C1 segment of cervical spinal cord (tissue), 14 donors: ENCODE results near the gene MAP2K5.
A peak's percentile ranks its signal among the peaks of the same experiment; 100 is the strongest.

Experiments
- DNase-seq, 14 donors: peaks; one replicate each; lab custom pipeline; 2025; lab: John Stamatoyannopoulos, UW

MAP2K5 gene

GRCh38 chr15:67558502-67558901 lies 16.0 kb downstream of the MAP2K5 start:
- DNase-seq, result no peak

GRCh38 chr15:67559158-67559557 lies 16.7 kb downstream of the MAP2K5 start:
- no peak for DNase-seq

DNA sequence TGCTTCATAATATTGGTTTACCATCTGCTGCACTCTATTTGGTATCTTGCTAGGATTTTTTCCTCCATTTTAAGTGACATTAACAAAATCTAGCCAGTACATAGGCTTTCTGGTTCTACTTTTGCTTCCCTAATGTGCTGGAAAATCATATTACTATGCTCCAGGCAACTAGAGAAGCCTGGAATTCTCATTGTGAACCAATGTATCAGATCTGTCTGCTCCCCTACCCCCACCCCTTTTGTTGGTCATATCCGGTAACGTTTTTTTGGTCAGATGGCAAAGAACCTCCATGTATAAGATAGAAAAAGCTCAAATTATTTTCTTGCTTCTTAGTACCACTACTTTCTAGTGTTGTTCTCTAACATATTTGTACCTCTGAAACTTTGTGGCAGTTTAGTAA lies 17.1 kb downstream of the MAP2K5 start:
- DNase-seq, result no peak

GRCh38 chr15:67560320-67560719 lies 17.8 kb downstream of the MAP2K5 start:
- DNase-seq, result no peak

DNA sequence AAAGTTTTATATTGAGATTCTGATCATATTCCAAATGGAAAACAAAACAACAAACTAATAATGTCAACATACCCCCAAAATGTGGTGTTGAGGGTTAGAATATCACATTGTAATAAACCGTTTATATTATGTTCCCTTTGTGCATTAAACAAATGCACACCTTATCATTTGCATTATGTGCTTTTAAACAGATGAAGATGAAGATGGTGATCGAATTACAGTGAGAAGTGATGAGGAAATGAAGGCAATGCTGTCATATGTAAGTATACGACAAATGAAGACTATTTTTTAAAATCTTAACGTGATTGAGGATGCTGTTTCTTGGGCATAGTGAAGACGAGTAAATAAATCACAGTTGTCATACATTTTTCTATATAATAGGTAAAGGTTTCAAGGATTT lies 20.6 kb downstream of the MAP2K5 start:
- no peak for DNase-seq

DNA sequence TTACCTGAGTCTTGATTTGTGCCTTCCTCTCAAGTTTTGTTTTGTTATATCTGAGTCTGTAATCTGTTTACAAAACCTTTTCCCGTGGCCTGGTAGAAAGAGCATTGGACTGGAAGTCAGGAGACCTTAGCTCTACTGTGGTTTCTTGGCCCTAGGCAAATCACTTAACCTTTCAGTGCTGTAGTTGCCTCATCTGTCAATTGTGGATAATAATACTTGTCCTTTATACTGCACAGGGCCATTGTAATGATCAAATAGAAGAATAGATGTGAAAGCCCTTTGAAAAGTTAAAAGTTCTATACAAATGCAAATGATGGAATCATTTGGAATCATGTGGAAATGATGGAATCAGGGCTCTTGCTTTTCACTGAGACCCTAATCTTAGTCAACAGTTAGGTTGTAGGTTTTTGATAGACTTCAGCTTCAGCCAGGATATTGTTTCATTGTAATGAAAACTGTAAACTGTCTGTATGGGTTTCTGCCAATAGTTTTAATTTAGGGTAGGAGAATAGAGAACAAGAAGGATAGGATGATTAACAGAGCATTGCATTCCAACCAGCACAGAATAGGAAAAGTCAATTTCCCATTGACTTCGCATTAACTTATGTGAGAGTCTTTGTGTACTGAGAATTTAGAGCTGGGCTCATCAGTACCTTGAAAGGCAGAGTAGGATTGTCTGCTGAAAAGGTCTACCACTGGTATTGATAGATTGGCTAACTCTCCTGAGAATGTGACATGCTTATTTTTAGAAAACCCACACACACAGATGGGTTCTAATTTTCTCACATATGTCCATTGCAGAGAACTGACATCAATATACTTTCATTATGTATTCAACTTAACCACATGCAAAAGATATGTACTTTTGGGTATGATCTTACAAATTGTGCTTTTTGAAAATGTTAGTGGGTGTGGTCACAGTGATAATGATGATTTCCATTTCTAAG lies 21.8 kb downstream of the MAP2K5 start:
- DNase-seq, result no peak

DNA sequence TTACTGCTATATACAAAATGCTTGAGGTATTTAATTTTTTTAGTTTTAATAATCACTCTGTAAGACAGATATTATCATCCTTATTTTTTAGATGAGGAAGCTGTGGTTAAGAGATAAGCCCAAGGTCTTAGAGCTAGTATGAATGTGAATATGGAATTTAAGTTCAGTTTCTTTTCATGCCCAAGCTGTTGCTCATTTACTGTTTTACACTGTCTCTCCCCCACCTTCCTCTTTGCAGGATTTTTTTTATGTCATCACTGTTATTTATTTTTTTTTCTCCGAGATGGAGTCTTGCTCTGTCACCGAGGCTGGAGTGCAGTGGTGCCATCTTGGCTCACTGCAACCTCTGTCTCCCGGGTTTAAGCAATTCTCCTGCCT lies 22.5 kb downstream of the MAP2K5 start:
- no peak for DNase-seq

DNA sequence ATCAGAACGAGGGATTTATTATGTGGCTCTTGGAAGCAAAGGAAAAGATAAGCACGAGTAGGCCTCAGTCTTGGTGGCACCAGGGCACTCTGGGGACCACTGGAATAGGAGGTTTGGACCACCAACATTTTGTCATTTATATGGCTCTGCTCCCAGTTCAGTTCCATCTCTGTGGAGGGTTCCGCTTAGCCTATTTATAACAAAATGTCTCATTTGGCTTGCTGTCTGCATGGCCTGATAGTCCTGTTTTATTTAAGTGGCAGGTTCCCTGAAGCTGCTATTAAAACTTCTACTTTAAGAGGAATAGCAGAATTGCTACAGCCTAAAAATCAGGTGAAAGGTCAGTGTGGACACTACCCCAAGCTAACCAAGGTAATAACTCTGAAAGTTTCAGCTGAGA lies 27.2 kb downstream of the MAP2K5 start:
- DNase-seq, result no peak

- no peak for DNase-seq
These were observed 28.6 kb downstream of the MAP2K5 start for GRCh38 chr15:67570875-67571647.

GRCh38 chr15:67571648-67572415 lies 29.3 kb downstream of the MAP2K5 start:
- DNase-seq, result no peak

DNA sequence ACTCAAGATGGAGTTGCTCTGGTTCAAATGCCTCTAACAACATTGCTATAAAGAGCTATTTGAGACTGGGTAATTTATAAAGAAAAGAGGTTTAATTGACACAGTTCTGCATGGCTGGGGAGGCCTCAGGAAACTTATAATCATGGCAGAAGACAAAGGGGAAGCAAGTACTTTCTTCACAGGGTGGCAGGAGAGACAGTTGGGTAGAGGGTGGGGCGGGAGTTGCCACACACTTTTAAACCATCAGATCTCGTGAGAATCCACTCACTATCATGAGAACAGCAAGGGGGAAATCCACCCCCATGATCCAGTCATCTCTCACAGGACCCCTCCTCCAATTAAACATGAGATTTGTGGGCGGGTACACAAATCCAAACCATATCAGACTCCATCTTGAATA lies 30.7 kb downstream of the MAP2K5 start:
- DNase-seq, result no peak

DNA sequence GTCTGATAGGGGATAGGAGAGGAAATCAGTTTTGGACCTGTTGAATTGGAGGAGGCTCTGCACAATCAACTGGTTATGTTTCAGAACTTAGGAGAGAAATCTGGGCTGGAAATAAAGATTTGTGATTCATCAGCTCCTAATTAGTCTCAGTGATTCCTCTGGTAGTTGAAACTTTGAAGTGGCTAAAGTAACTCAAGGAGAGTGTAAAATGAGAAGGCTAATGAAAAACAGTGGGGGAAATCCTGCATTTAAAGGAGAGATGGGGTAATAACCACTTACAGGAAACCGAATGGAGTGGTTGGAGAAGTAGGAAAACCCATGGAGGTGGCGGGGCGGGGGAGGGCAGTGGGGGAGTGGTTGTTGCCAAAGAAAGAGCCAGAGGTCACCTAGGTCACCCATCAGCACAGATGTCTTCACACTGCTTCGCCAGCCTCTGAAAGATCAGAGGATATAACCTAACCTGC lies 32.6 kb downstream of the MAP2K5 start:
- no peak for DNase-seq

GRCh38 chr15:67578020-67578600 lies 35.6 kb downstream of the MAP2K5 start:
- DNase-seq, result peak in 2 of 14 donors; percentile 1 to 2

GRCh38 chr15:67579164-67579563 lies 36.7 kb downstream of the MAP2K5 start:
- DNase-seq, result no peak

DNA sequence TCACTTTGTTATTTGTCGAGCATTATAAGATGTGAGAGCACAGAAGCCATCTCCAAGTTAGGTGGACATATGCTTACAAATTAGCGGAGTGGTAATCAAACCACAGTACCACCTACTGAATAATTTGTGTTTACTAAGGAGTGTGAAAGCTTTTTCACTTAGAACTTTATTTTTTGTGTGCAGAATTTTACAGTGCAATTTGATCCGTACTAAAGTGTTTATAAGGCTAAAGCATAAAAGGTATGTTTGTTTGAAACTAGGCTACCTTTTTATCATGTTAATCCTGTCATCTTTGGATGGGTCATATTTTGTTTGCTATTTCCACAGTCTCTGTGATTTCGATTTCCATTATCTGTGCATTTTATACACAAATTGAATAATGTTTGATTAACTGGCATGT lies 37.5 kb downstream of the MAP2K5 start:
- DNase-seq, result no peak

DNA sequence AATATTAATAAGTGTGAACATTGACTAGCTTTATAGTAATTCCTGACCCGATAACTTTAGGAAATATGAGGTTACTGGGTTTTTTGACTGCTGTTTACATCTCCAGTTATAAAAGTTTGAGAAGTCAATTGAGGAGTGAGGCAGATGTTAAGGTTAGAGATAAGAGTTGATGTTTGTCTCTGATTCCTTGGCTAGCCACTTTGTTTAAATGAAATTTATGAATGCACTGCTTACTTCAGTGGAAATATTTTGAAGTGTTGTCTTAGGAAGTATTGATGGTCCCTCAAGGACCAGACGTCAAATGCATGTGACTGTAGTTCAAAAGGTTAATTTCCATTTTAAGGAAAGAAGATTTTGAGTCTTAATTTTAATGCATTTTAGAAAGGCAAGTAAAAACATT lies 41.7 kb downstream of the MAP2K5 start:
- DNase-seq, result no peak

DNA sequence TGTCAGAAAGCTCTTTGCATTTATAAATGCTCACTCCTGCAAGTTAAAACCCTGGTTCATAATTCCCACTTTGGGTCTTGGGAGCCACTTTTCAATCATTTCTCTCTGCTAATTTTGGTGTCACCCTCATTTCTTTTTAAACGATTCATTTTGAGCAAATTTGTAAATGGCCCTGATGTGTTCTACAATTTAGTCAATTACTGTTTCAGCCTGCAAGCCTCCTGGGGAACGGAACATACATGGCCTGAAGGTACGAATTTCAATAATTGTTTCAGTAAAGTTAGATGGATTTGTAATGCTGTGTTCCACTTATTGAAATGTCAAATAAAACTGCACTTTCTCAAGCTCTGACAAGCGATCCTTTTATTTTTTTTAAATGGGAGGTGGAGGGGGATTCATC lies 43.2 kb downstream of the MAP2K5 start:
- no peak for DNase-seq

- DNase-seq, result no peak
These were observed 44.8 kb downstream of the MAP2K5 start for GRCh38 chr15:67587331-67587730.

- no peak for DNase-seq
These were observed 45.3 kb downstream of the MAP2K5 start for GRCh38 chr15:67587754-67588153.

GRCh38 chr15:67590191-67590590 lies 47.7 kb downstream of the MAP2K5 start:
- no peak for DNase-seq

- DNase-seq, result no peak
These were observed 49.7 kb downstream of the MAP2K5 start for GRCh38 chr15:67592245-67592644.

DNA sequence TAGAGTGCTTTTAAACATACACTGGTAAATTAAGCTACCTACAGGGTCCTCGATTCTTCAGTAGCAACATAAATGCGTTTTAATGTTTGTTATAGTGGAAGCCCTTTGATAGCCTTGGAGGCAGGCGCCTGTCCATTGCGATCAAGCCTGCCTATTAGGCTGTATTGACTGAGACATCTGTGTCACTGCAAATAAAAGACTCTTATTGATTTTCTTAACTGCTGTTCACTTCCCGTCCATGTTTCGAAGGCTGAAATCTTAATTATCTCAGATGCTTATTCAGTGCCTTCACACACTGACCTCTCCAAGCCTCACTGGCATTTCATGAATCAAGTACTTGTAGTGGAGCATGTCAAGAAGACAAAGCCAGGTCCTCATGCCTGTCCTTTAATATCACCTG lies 51.1 kb downstream of the MAP2K5 start:
- DNase-seq, result no peak
